ENCODE measurements around the gene REXO5.
"Not testable (repeated sequence)": the region's sequence is repeated elsewhere in the genome, so short reads cannot be mapped to it uniquely, and the experiment has no call there.

Gene REXO5

DNA sequence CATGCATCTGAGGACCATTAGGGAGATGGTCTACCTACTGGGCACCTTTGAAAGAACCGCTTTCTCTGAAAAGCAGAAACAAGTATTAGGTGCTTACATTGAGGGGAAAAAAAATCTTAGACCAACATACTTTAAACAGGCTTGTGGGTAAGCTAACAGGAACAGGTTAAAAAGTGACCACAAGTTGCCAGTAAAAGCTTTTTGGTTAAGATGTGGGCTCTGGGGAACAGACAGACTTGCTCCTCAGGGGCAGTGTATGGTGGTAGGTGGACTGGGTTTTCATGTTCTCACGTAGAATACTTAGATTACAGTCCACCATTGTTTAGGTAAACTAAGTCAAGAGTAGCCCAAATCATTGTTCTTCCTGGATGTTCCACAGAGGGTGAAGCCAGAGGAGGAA lies 41.2 kb downstream of the REXO5 start:
- in situ Hi-C loops (cut with MboI; ENCODE audit: low sequenced_read_pairs): no loop called here

GRCh38 chr16:20849589-20850390 lies 43.5 kb downstream of the REXO5 start:
- in situ Hi-C loops (cut with MboI; ENCODE audit: low sequenced_read_pairs): loop anchor here (10.0 kb wide), 1 partner anchor 235 kb away; no protein-coding TSS in a partner anchor

DNA sequence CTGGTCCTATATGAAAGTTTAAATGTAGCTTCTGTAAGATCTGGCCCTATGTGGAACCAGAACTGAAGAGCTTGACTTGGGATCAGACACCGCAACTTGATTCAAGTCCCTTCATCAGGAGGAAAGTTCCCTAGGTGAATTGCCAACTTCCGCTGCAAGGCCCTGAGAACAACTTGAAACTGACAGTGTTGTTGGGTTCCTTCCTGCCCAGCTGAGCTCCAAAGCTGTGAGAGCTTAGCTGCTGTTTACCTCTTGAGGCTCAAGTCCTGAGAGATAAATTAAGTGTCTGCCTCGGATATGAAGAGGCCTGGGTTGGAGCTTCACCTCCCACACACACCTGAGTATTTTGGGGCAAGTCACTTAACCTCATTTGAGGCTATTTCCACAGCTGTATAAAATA lies 44.7 kb downstream of the REXO5 start:
- in situ Hi-C loops (cut with MboI; ENCODE audit: low sequenced_read_pairs): loop anchor here (10.0 kb wide), 1 partner anchor 234 kb away; no protein-coding TSS in a partner anchor

- in situ Hi-C loops (cut with MboI; ENCODE audit: low sequenced_read_pairs): loop anchor here (10.0 kb wide), 1 partner anchor 233 kb away; no protein-coding TSS in a partner anchor
These were observed 45.3 kb downstream of the REXO5 start for GRCh38 chr16:20851601-20852000.

- in situ Hi-C loops (cut with MboI; ENCODE audit: low sequenced_read_pairs): loop anchor here (10.0 kb wide), 1 partner anchor 232 kb away; no protein-coding TSS in a partner anchor
These were observed 46.8 kb downstream of the REXO5 start for GRCh38 chr16:20853143-20853542.

- in situ Hi-C loops (cut with MboI; ENCODE audit: low sequenced_read_pairs): loop anchor here (10.0 kb wide), 1 partner anchor 231 kb away; no protein-coding TSS in a partner anchor
These were observed 47.8 kb downstream of the REXO5 start for GRCh38 chr16:20853981-20854620.

DNA sequence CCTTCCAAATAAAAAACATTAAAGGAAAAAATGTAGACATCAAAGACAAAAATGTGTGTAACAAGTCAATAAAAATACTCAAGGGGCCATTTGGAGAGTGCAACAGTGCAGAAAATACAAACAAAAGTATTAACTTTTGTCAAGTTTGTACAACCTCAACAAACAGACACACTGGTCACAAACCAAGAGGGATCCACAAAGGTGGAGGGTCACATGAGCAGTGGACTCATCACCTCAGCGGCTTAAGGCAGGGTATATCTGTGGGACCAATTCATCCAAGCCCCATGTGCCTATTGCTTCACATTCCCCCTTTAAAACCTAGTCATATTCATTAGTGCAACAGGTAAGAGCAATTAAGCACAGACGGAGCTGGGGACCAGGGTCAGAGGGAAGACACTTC lies 48.6 kb downstream of the REXO5 start:
- in situ Hi-C loops (cut with MboI; ENCODE audit: low sequenced_read_pairs): loop anchor here (10.0 kb wide), 1 partner anchor 230 kb away; no protein-coding TSS in a partner anchor

GRCh38 chr16:20857281-20857680 lies 51.0 kb downstream of the REXO5 start:
- in situ Hi-C loops (cut with MboI; ENCODE audit: low sequenced_read_pairs): loop anchor here (10.0 kb wide), 1 partner anchor 228 kb away; no protein-coding TSS in a partner anchor

DNA sequence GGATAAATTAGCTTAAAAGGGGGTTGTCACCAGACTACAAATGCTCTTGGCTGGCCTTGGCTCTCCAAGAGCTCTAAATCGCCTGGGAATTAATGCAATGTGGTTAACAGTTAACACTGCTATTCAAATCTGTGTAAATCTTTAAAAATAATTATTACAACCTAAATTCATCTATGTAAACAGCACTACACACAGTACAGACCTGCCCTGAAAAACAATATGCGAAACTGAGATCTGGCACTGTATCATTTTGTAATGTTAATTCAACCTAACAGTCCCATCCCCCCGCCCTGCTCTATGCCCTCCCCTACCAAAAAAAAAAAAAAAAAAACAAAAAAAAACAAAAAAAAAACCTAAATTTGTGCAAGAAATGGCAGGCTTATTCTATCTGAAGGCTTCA lies 52.9 kb downstream of the REXO5 start:
- in situ Hi-C loops (cut with MboI; ENCODE audit: low sequenced_read_pairs): loop anchor here (10.0 kb wide), 1 partner anchor 226 kb away; no protein-coding TSS in a partner anchor

- in situ Hi-C loops (cut with MboI; ENCODE audit: low sequenced_read_pairs): loop anchor here (10.0 kb wide), 1 partner anchor 225 kb away; no protein-coding TSS in a partner anchor
These were observed 53.4 kb downstream of the REXO5 start for GRCh38 chr16:20859699-20860098.

DNA sequence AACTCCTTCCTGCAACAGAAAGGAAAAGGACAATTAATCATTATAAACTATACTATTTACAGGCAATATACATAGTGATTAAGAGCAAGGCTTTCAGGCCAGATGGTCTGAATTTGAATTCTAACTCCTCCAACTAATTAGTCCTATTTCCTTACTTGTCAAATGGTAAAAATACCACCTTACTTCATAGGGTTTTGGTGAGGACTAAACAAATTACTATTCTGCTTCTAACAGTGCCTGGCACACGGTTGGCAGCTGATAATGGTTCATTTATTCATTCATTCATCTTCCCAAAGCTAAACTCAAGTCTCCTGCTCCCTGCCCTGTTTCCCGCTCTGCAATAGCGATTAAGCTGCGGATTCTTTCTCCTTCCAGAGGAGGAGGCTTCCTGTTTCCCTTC lies 54.0 kb downstream of the REXO5 start:
- in situ Hi-C loops (cut with MboI; ENCODE audit: low sequenced_read_pairs): no loop called here

DNA sequence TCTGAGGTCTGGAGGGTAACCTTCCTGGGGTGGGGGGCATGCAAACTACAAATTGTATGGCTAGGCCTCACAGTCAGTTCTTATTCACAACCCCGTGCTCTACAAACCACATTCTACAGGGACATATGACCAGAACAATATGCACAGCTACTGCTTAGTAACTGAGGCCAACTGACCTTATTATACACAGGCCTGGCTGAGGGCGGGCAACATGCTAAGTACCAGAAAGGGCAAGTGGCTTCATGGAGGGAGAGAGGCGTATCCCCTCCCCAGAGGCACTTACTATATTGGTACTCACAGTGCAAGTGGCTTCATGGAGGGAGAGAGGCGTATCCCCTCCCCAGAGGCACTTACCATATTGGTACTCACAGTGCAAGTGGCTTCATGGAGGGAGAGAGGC lies 54.7 kb downstream of the REXO5 start:
- in situ Hi-C loops (cut with MboI; ENCODE audit: low sequenced_read_pairs): not testable (repeated sequence)

- in situ Hi-C loops (cut with MboI; ENCODE audit: low sequenced_read_pairs): no loop called here
These were observed 56.0 kb downstream of the REXO5 start for GRCh38 chr16:20862162-20862960.

- in situ Hi-C loops (cut with MboI; ENCODE audit: low sequenced_read_pairs): not testable (repeated sequence)
These were observed 58.0 kb downstream of the REXO5 start for GRCh38 chr16:20864376-20864775.

- in situ Hi-C loops (cut with MboI; ENCODE audit: low sequenced_read_pairs): no loop called here
These were observed 59.2 kb downstream of the REXO5 start for GRCh38 chr16:20865420-20866131.

GRCh38 chr16:20866145-20866772 lies 59.9 kb downstream of the REXO5 start:
- in situ Hi-C loops (cut with MboI; ENCODE audit: low sequenced_read_pairs): no loop called here

- in situ Hi-C loops (cut with MboI; ENCODE audit: low sequenced_read_pairs): no loop called here
These were observed 60.5 kb downstream of the REXO5 start for GRCh38 chr16:20866801-20867200.

DNA sequence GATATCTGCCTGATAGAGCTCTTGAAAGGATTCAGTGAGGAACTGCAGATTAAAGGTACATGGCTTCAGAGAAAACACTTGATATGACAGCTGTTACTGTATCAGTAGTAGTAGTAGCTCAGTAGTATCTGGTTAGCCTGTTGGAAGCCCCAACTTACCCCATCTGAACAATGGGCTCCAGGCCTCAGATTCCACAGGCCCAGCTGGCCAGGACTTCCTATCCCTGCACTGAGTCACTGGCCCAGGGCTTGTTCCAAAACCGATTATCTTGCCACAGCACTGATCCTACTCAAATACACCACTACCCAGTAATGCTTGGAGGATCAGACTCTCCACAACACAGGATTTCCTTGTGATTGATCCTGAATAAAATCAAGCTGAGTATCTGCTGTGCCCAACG lies 61.3 kb downstream of the REXO5 start:
- in situ Hi-C loops (cut with MboI; ENCODE audit: low sequenced_read_pairs): no loop called here

DNA sequence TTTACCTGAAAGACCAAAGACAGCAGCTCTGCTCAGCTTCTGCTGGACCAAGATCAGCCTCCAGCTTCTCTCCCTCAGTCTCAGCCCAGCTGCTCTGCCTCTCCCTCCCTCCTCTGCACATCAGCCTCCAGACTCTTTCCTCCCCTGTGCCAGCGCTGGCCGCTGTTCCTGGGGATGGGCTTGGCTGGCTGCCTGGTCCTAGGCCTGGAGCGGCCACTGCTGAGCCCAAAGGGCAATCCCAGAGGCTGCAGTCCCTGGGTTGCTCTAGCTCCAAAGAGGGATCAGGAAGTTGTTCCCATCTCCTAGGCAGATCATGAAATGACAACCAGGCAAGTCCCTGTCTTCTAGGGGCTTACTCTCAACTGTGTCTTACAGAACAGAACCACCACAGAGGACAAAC lies 62.6 kb downstream of the REXO5 start:
- in situ Hi-C loops (cut with MboI; ENCODE audit: low sequenced_read_pairs): no loop called here

All from HL-60/S4 treated with phorbol 12-myristate 13-acetate at 8.2 ng/mL for 4 days and 3 days (cell line).